Naive thymus-derived CD4-positive, alpha-beta T cell (primary cell): ENCODE results near the gene ENTPD6. TPM values are rescaled to one million over a fixed set of nuclear protein-coding genes. Genes with fewer than 3 reads are reported as not detected.

Experiments used
- ATAC-seq: fragments of 150-1000 bp; cut with Tn5 transposase; 2 replicates; pipeline ENCODE4 v1.10.0; 2021; ENCODE audit warnings: mild to moderate bottlenecking, moderate library complexity
- CTCF ChIA-PET: fragments of 350-600 bp; sonication (Branson Sonifier 250); formaldehyde crosslinking; loops from one replicate; lab custom pipeline; 2021; ENCODE audit warnings: antibody characterized with exemption; lab: Charles Lee
- POLR2A ChIA-PET: fragments of 350-600 bp; sonication (Branson Sonifier 250); formaldehyde crosslinking; loops from one replicate; lab custom pipeline; 2021; ENCODE audit warnings: antibody characterized with exemption, inconsistent platforms; lab: Charles Lee
- DNase-seq, 9 donors: peaks; one replicate each; pipeline versions ENCODE4 v3.0.0 to v3.0.0-alpha.2; 2020 to 2022; ENCODE audit warnings: mixed read lengths in 1 of 9
- H3K27ac ChIP-seq: one replicate; pipeline ENCODE4 v1.7.0; 2013; ENCODE audit warnings: mild to moderate bottlenecking, low read depth, low read length, moderate library complexity
- H3K27me3 ChIP-seq, 2 donors: one replicate each; pipeline ENCODE4 v1.7.0; 2013; ENCODE audit warnings: low read length in 2 of 2, mild to moderate bottlenecking in 2 of 2, moderate library complexity in 2 of 2; ENCODE audit not compliant: control insufficient read depth in 2 of 2, insufficient read depth in 2 of 2
- H3K36me3 ChIP-seq, 3 experiments: 1 replicate in 2 of 3; 2 replicates in 1 of 3; pipeline ENCODE4 v1.7.0; 2013; ENCODE audit warnings: low read length in 3 of 3, mild to moderate bottlenecking in 3 of 3, moderate library complexity in 1 of 3; ENCODE audit not compliant: insufficient read depth in 3 of 3, control insufficient read depth in 2 of 3
- H3K4me1 ChIP-seq, 2 donors: one replicate each; pipeline ENCODE4 v1.7.0; 2013; ENCODE audit warnings: low read length in 2 of 2, mild to moderate bottlenecking in 2 of 2, moderate library complexity in 1 of 2; ENCODE audit not compliant: control insufficient read depth in 2 of 2, insufficient read depth in 2 of 2
- H3K4me3 ChIP-seq: 2 replicates; pipeline ENCODE4 v1.7.0; 2013; ENCODE audit warnings: mild to moderate bottlenecking, low read length
- H3K9me3 ChIP-seq, 3 experiments: 1 replicate in 2 of 3; 2 replicates in 1 of 3; pipeline ENCODE4 v1.7.0; 2013; ENCODE audit warnings: low read length in 3 of 3; ENCODE audit not compliant: control insufficient read depth in 2 of 3
- H3K27ac Mint-ChIP-seq, 9 donors: one replicate each; pipeline ENCODE4 v1.8.0; 2020 to 2022; ENCODE audit warnings: mixed read lengths in 9 of 9, mild to moderate bottlenecking in 8 of 9, moderate library complexity in 5 of 9, inconsistent platforms in 2 of 9
- H3K27me3 Mint-ChIP-seq, 5 donors: one replicate each; pipeline ENCODE4 v1.8.0; 2021 to 2022; ENCODE audit warnings: mixed read lengths in 5 of 5, mild to moderate bottlenecking in 1 of 5
- H3K36me3 Mint-ChIP-seq, 5 donors: one replicate each; pipeline ENCODE4 v1.8.0; 2020 to 2022; ENCODE audit warnings: mixed read lengths in 5 of 5, mild to moderate bottlenecking in 3 of 5, inconsistent platforms in 1 of 5
- H3K4me1 Mint-ChIP-seq, 7 donors: one replicate each; pipeline ENCODE4 v1.8.0; 2020 to 2022; ENCODE audit warnings: mixed read lengths in 7 of 7, mild to moderate bottlenecking in 3 of 7, inconsistent platforms in 1 of 7
- H3K4me3 Mint-ChIP-seq, 10 donors: one replicate each; pipeline ENCODE4 v1.8.0; 2020 to 2022; ENCODE audit warnings: mild to moderate bottlenecking in 10 of 10, mixed read lengths in 10 of 10, moderate library complexity in 6 of 10, inconsistent platforms in 2 of 10
- H3K9me3 Mint-ChIP-seq, 11 donors: one replicate each; pipeline ENCODE4 v1.8.0; 2020 to 2022; ENCODE audit warnings: mixed read lengths in 11 of 11, mild to moderate bottlenecking in 4 of 11, inconsistent platforms in 1 of 11, moderate library complexity in 1 of 11
- intact Hi-C, 2 donors: fragments of 100-400 bp; cut with micrococcal nuclease; formaldehyde crosslinking; loops; one replicate each; pipeline ENCODE4 v1.15.1; 2023
- polyA plus RNA-seq, 2 donors: library from polyadenylated mRNA; unstranded; fragments of 300-500 nt; fragmentation: Illumina TruSeq; gene quantifications; one replicate each; pipeline ENCODE4 v1.2.3, GENCODE V29; 2021
- total RNA-seq, 6 experiments: library from RNA in 5 of 6; stranded (reverse) in 5 of 6; gene quantifications; 1 replicate in 5 of 6; 2 replicates in 1 of 6; pipeline ENCODE4 v1.2.3 and lab custom pipeline; 2021 to 2026

ENTPD6 gene
- total and polyA plus RNA-seq, 7 experiments from 2014 or later, result 41.1 to 108 (median 68.6) TPM

DNA sequence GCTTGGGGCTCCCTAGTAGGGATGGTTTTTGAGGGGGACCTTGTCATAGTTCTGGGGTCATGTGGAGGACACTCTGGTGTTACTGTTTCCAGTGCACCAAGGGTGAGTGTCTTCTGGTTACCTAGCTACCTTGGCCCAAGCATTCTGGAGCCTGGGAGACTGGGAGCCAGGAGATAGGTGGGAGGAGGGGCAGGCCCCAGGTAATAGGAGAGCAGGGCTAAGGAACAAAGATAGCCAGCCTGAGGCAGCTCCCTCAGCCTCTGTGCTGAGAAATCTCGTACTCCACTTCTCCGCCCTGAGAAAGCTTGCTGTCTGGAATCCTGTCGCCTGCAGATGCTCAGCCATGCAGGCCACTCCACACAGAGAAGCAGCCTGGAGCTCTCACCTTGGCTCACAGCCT lies 8.3 kb upstream of the ENTPD6 start:
- Histone ChIP-seq H3K9me3 (no peaks in the 10 kb centered on the region), H3K36me3 (no peaks in the 10 kb centered on the region), H3K27me3 (no peaks in the 10 kb centered on the region), H3K4me1 (no peaks in the 10 kb centered on the region), H3K4me3 (no peak overlapping the region), H3K27ac (no peak overlapping the region)
- ChIA-PET POLR2A (no interaction called here), CTCF (interaction anchor here (0.8 to 1.2 kb wide), 2 partner anchors 63 to 226 kb away, joined by 3 to 4 read pairs; no protein-coding TSS in a partner anchor)
- Mint-ChIP-seq H3K4me1 (no peaks in the 10 kb centered on the region), H3K36me3 (peaks cover 0 to 18% (median 6%) of the 10 kb centered on the region in 5 donors), H3K27ac (no peak overlapping the region), H3K27me3 (peaks cover 21 to 51% (median 48%) of the 10 kb centered on the region in 5 donors), H3K4me3 (no peak overlapping the region), H3K9me3 (peaks cover 7 to 37% (median 16%) of the 10 kb centered on the region in 11 donors)
- DNase-seq (no peak), ATAC-seq (no peak)
- intact Hi-C loops, result no loop called here

DNA sequence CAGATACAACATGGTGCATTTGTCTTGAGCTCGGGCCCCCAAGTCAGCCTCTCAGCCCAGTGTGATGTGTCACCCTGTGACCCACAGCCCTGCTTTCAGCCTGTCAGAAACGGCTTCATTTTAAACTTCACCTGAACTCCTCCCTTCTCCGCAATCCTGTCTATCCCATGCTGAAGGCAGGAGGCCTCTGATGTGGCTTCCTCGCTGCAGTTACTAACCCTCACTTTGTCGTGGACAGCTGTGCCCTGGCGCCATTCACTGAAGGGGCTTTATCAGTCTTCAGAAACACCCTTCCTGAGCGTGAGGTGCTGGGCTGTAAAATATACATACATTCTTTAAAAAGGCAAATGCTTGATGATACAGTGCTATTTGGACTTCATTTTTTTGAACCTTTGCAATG lies 7.9 kb upstream of the ENTPD6 start:
- DNase-seq (no peak), ATAC-seq (no peak)
- no peak overlapping the region for H3K27ac ChIP-seq
- Mint-ChIP-seq H3K27ac (peak overlapping the region in 1 of 9 donors; percentile 59), H3K4me1 (no peaks in the 10 kb centered on the region), H3K36me3 (peaks cover 0 to 18% (median 6%) of the 10 kb centered on the region in 5 donors), H3K4me3 (no peak overlapping the region), H3K27me3 (peaks cover 21 to 50% (median 47%) of the 10 kb centered on the region in 5 donors), H3K9me3 (peaks cover 7 to 33% (median 15%) of the 10 kb centered on the region in 11 donors)
- POLR2A ChIA-PET, result no interaction called here
- no peaks in the 10 kb centered on the region for H3K36me3 ChIP-seq
- no peaks in the 10 kb centered on the region for H3K4me1 ChIP-seq
- H3K9me3 ChIP-seq, result no peaks in the 10 kb centered on the region
- intact Hi-C loops, result no loop called here
- CTCF ChIA-PET, result interaction anchor here (0.7 to 1.2 kb wide), 2 partner anchors 58 to 63 kb away, joined by 3 read pairs; no protein-coding TSS in a partner anchor
- no peaks in the 10 kb centered on the region for H3K27me3 ChIP-seq
- H3K4me3 ChIP-seq, result no peak overlapping the region

DNA sequence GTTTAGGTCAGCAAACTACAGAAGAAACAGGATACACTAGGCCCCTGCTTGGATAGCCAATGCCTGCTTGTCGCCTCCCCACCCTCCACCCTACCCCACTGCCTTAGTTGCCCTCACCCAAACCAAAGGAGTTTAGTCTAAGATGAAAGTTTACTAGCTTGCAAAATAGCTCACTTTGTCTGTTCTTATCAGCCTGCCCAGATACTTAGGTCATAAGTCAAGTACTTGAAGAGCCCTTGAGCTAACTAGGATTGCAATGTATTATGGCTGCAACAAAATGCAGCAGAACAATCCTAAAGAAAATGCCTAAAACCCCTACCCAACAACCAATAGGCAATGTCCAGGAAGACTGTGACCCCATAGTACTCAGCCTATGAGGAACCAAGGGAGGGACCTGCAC lies 7.3 kb upstream of the ENTPD6 start:
- ChIA-PET POLR2A (no interaction called here), CTCF (interaction anchor here (0.7 kb wide), 1 partner anchor 58 kb away, joined by 3 read pairs; no protein-coding TSS in a partner anchor)
- no peak overlapping the region for H3K27ac Mint-ChIP-seq
- Histone ChIP-seq H3K27me3 (no peaks in the 10 kb centered on the region), H3K27ac (no peak overlapping the region), H3K4me3 (no peak overlapping the region), H3K36me3 (no peaks in the 10 kb centered on the region), H3K4me1 (no peaks in the 10 kb centered on the region), H3K9me3 (no peaks in the 10 kb centered on the region)
- no peaks in the 10 kb centered on the region for H3K4me1 Mint-ChIP-seq
- intact Hi-C loops, result no loop called here
- no peak overlapping the region for H3K4me3 Mint-ChIP-seq
- H3K9me3 Mint-ChIP-seq, result peaks cover 5 to 27% (median 12%) of the 10 kb centered on the region in 11 donors
- ATAC-seq, result no peak
- H3K27me3 Mint-ChIP-seq, result peaks cover 21 to 48% (median 47%) of the 10 kb centered on the region in 5 donors
- DNase-seq, result no peak
- H3K36me3 Mint-ChIP-seq, result peaks cover 0 to 18% (median 6%) of the 10 kb centered on the region in 5 donors

DNA sequence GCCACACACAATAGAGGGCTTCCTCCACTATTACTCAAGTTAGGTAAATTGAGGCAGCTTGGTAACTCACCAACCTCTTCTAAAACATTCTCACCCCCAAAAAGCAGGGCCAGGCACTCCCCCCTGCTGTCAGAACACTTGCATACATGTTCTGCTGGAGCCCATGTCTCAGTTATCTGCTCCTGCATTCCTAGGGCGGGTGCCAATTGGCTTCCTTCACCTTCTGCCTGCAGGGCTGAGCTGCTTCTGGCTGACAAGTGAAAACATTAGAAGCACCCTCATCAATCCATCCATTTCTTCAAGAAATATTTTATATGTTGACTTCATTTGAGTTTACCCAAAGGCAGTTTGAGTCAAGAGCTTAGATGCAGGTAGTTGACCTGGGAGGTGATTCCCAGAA lies 4.5 kb upstream of the ENTPD6 start:
- POLR2A ChIA-PET, result interaction anchor here (0.9 kb wide), 1 partner anchor 70 kb away, joined by 4 read pairs; no protein-coding TSS in a partner anchor
- Mint-ChIP-seq H3K27me3 (peaks cover 7 to 23% (median 19%) of the 10 kb centered on the region in 5 donors), H3K4me1 (peaks cover 3 to 17% (median 6%) of the 10 kb centered on the region in 7 donors), H3K27ac (no peak overlapping the region), H3K4me3 (no peak overlapping the region), H3K9me3 (peaks cover 0 to 1% (median 0%) of the 10 kb centered on the region in 11 donors), H3K36me3 (peaks cover 0 to under 1% (median 0%) of the 10 kb centered on the region in 5 donors)
- CTCF ChIA-PET, result no interaction called here
- Histone ChIP-seq H3K36me3 (no peaks in the 10 kb centered on the region), H3K4me1 (peaks cover 0 to 8% of the 10 kb centered on the region in 2 donors), H3K27ac (no peak overlapping the region), H3K27me3 (no peaks in the 10 kb centered on the region), H3K4me3 (no peak overlapping the region), H3K9me3 (no peaks in the 10 kb centered on the region)
- intact Hi-C loops, result no loop called here
- DNase-seq (no peak), ATAC-seq (no peak)

DNA sequence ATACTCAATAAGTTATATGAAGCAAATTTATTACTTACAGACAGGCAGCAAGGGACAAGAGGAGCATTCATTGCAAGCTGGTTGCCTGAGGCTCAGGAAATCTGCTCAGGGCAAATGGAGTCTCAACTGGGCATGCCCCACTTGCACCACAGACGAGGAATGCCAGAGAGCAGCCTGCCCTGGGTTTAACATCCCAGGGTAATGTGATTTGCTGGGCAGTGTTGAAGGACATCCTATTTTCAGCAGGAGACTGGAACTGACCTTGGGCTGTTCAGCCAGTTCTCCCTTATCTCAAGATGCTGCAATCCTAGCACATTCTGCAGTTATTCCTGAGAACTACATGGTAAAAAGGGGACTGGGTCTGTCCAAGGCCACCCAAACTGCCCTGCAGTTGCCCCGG lies 3.8 kb upstream of the ENTPD6 start:
- no peaks in the 10 kb centered on the region for H3K36me3 ChIP-seq
- H3K4me1 ChIP-seq, result peaks cover 6 to 15% of the 10 kb centered on the region in 2 donors
- H3K36me3 Mint-ChIP-seq, result no peaks in the 10 kb centered on the region
- peak overlapping the region in 2 of 9 donors; percentile 6 to 41 for H3K27ac Mint-ChIP-seq
- no peak overlapping the region for H3K4me3 Mint-ChIP-seq
- ChIA-PET POLR2A (interaction anchor here (0.9 kb wide), 1 partner anchor 70 kb away, joined by 4 read pairs; no protein-coding TSS in a partner anchor), CTCF (no interaction called here)
- H3K4me3 ChIP-seq, result no peak overlapping the region
- no peak overlapping the region for H3K27ac ChIP-seq
- H3K4me1 Mint-ChIP-seq, result peaks cover 9 to 23% (median 12%) of the 10 kb centered on the region in 7 donors
- intact Hi-C loops, result no loop called here
- DNase-seq (no peak), ATAC-seq (no peak)
- H3K9me3 Mint-ChIP-seq, result peaks cover 0 to 1% (median 0%) of the 10 kb centered on the region in 11 donors
- no peaks in the 10 kb centered on the region for H3K9me3 ChIP-seq
- H3K27me3 Mint-ChIP-seq, result peaks cover 6 to 22% (median 17%) of the 10 kb centered on the region in 5 donors
- H3K27me3 ChIP-seq, result no peaks in the 10 kb centered on the region

DNA sequence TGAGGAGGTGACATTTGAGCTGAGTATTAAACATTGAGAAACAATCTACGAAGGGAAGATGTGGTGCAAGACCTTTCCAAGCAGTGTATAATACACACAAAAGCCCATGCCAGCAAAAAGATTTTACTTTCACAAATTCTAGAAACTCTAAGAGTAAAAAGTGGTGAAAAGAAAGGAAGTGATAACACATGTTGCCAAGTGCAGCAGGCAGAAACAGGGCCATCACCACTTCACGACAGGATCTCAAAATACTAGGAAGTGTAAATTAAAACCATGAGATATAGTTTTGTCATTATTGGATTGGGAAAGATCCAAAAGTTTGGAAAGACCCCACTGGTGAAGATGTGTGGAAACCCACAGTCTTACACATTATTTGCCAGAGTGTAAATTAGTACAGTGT lies 1.7 kb upstream of the ENTPD6 start:
- peaks cover 19 to 27% of the 10 kb centered on the region in 2 donors for H3K4me1 ChIP-seq
- H3K27ac Mint-ChIP-seq, result peak overlapping the region in 8 of 9 donors; percentile 59 to 93 (median 90)
- intact Hi-C loops, result loop anchor here (2.0 kb wide), 3 partner anchors 45 to 1843 kb away; partner anchors contain the start of gene NXT1 (in 1 of the 2)
- H3K36me3 ChIP-seq, result no peaks in the 10 kb centered on the region
- H3K9me3 ChIP-seq, result no peaks in the 10 kb centered on the region
- DNase-seq (no peak), ATAC-seq (no peak)
- H3K4me3 Mint-ChIP-seq, result peak overlapping the region in 8 of 10 donors; percentile 31 to 94 (median 70)
- no peak overlapping the region for H3K4me3 ChIP-seq
- H3K4me1 Mint-ChIP-seq, result peaks cover 19 to 42% (median 30%) of the 10 kb centered on the region in 7 donors
- H3K27ac ChIP-seq, result no peak overlapping the region
- H3K9me3 Mint-ChIP-seq, result no peaks in the 10 kb centered on the region
- ChIA-PET POLR2A (interaction anchor here (0.6 to 2.8 kb wide), 3 partner anchors 35 to 214 kb away, joined by 3 to 7 read pairs (median 4); partner anchors contain the start of gene GINS1), CTCF (interaction anchor here (0.9 to 1.3 kb wide), 2 partner anchors 67 to 203 kb away, joined by 3 to 4 read pairs; no protein-coding TSS in a partner anchor)
- H3K27me3 Mint-ChIP-seq, result peaks cover 0 to 12% (median 0%) of the 10 kb centered on the region in 5 donors
- no peaks in the 10 kb centered on the region for H3K27me3 ChIP-seq
- no peaks in the 10 kb centered on the region for H3K36me3 Mint-ChIP-seq
